ENCODE results near the gene MTHFSD.
"Not testable (repeated sequence)": the region's sequence is repeated elsewhere in the genome, so short reads cannot be mapped to it uniquely, and the experiment has no call there.

The MTHFSD gene

DNA sequence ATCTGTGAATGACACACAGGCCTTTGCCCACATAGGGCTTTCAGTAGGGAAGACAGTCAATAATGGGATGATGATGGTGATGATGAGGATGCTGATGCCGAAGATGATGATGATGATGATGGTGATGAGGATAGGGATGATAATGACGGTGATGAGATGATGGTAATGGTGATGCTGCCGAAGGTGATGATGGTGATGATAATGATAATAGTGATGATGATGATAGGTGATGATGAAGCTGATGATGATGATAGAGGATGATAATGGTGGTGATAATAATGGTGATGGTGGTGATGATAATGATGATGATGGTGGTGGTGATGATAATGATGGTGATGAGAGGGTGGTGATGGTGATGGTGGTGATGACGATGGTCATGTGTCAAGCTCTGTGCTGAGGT is 36.2 kb upstream of the MTHFSD start:
- Mint-ChIP-seq H3K36me3 (ENCODE audit: low read depth) (peaks cover 6% of the 10 kb centered on the region), H3K4me1 (peaks cover 34% of the 10 kb centered on the region), H3K9me3 (no peaks in the 10 kb centered on the region), H3K27me3 (ENCODE audit: low read depth, poor library complexity) (peaks cover 14% of the 10 kb centered on the region), H3K4me3 (no peak overlapping the region), H3K27ac (no peak overlapping the region)
- TF ChIP-seq, protein P1, sequence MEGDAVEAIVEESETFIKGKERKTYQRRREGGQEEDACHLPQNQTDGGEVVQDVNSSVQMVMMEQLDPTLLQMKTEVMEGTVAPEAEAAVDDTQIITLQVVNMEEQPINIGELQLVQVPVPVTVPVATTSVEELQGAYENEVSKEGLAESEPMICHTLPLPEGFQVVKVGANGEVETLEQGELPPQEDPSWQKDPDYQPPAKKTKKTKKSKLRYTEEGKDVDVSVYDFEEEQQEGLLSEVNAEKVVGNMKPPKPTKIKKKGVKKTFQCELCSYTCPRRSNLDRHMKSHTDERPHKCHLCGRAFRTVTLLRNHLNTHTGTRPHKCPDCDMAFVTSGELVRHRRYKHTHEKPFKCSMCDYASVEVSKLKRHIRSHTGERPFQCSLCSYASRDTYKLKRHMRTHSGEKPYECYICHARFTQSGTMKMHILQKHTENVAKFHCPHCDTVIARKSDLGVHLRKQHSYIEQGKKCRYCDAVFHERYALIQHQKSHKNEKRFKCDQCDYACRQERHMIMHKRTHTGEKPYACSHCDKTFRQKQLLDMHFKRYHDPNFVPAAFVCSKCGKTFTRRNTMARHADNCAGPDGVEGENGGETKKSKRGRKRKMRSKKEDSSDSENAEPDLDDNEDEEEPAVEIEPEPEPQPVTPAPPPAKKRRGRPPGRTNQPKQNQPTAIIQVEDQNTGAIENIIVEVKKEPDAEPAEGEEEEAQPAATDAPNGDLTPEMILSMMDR (IDR thresholded peaks at IDR 0.05): no peak
- DNase-seq: no peak

DNA sequence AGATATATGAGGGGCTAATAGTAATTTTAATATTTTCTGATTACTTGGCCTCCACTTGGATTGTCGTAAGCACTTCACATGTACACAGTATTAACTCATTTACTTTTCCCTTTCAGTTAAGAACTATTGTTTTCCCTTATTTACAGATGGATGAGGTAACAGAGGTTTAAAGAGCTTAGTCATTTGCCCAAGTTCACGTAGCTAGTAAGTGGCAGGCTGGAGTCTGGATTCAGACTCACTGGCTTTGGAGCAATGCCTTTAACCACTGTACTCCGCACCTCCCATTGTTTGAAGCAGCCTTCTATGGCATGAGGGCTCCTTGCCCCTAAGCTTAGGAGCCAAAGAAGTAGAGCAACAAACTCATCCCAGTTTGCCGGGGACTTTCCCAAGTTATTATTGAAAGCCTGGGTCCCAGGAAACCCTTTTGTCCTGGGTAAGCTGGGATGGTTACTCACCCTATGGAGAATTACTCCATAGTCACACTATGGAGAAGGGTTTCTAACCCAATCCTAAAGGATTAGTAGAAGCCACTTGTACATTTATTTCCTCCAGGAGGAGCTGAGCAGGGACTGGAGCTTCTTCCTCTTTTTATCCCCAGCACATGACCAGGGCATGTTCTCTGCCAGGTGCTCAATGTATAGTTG is 35.6 kb upstream of the MTHFSD start:
- Mint-ChIP-seq H3K9me3 (no peaks in the 10 kb centered on the region), H3K4me3 (no peak overlapping the region), H3K27ac (no peak overlapping the region), H3K36me3 (ENCODE audit: low read depth) (peaks cover 6% of the 10 kb centered on the region), H3K4me1 (peaks cover 28% of the 10 kb centered on the region), H3K27me3 (ENCODE audit: low read depth, poor library complexity) (peaks cover 14% of the 10 kb centered on the region)
- no peak for DNase-seq
- TF ChIP-seq, protein P1 (IDR thresholded peaks at IDR 0.05): no peak

DNA sequence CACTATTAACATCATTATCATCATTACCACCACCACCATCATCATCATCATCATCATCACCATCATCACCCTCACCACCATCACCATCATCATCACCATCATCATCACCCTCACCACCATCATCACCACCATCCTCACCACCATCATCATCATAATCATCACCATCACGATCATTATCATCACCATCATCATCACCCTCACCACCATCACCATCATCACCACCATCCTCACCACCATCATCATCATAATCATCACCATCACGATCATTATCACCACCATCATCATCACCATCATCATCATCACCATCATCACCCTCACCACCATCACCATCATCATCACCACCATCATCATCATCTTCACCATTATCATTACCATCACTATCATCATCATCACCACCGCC is 32.9 kb upstream of the MTHFSD start:
- peaks cover 17% of the 10 kb centered on the region for H3K36me3 Mint-ChIP-seq (ENCODE audit: low read depth)
- H3K9me3 Mint-ChIP-seq, DNase-seq, H3K4me1 Mint-ChIP-seq, H3K4me3 Mint-ChIP-seq, H3K27ac Mint-ChIP-seq: not testable (repeated sequence)
- H3K27me3 Mint-ChIP-seq (ENCODE audit: low read depth, poor library complexity): peaks cover 13% of the 10 kb centered on the region

DNA sequence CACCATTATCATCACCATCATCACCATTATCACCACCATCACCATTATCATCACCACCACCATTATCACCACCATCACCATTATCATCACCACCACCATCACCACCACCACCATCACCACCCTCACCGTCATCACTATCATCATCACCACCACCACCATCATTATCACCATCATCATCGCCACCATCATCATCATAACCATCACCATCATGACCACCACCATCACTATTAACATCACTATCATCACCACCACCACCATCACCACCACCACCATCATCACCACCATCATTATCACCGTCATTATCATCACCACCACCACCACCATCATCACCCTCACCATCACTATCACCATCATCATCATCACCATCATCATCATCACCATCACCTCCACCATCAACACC is 32.5 kb upstream of the MTHFSD start:
- Mint-ChIP-seq H3K27me3 (ENCODE audit: low read depth, poor library complexity) (peaks cover 13% of the 10 kb centered on the region), H3K4me1 (no peaks in the 10 kb centered on the region), H3K27ac (no peak overlapping the region), H3K4me3 (no peak overlapping the region), H3K9me3 (no peaks in the 10 kb centered on the region), H3K36me3 (ENCODE audit: low read depth) (peaks cover 17% of the 10 kb centered on the region)
- no peak for DNase-seq
- TF ChIP-seq, protein P1 (IDR thresholded peaks at IDR 0.05): no peak

DNA sequence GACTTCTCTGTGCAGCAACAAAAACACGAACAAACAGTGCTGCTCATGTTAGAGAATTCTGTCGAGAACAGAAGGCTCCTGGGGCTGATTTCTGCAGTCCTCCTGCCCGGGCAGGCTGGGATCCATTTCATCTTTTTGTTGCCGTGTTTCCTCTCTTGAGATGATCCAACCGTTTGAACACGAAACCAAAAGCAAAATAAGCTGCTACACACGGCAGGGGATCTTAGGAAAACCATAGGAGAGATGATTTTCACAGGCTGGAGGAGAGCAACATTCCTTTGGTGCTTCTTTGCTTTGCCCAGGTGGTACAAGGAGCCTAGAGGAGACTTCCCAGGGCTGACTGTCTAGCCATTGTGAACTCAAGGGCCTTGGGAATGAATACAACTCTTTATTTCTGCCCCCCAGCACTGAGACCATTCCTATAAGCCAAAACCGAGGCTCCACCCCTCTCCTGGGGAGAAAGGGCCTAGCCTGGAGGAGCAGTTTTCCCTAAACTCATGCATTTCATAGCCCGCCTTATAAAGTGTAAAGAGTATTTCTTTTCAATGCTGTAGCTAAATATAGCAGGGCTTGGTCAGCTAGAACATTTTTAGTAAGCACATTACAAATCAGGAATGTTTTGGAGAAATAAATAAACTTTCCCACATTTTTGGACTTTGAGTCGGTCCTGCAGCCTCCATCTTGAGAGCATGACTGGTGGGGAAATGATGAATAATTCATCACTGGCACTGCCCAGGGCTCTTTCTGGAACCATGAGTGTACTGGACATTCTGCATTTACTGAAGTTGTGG is 31.0 kb upstream of the MTHFSD start:
- Mint-ChIP-seq H3K27me3 (ENCODE audit: low read depth, poor library complexity) (peaks cover 15% of the 10 kb centered on the region), H3K4me1 (peaks cover 15% of the 10 kb centered on the region), H3K27ac (no peak overlapping the region), H3K9me3 (no peaks in the 10 kb centered on the region), H3K4me3 (no peak overlapping the region), H3K36me3 (ENCODE audit: low read depth) (peaks cover 12% of the 10 kb centered on the region)
- TF ChIP-seq, protein P1 (IDR thresholded peaks at IDR 0.05): no peak
- no peak for DNase-seq

DNA sequence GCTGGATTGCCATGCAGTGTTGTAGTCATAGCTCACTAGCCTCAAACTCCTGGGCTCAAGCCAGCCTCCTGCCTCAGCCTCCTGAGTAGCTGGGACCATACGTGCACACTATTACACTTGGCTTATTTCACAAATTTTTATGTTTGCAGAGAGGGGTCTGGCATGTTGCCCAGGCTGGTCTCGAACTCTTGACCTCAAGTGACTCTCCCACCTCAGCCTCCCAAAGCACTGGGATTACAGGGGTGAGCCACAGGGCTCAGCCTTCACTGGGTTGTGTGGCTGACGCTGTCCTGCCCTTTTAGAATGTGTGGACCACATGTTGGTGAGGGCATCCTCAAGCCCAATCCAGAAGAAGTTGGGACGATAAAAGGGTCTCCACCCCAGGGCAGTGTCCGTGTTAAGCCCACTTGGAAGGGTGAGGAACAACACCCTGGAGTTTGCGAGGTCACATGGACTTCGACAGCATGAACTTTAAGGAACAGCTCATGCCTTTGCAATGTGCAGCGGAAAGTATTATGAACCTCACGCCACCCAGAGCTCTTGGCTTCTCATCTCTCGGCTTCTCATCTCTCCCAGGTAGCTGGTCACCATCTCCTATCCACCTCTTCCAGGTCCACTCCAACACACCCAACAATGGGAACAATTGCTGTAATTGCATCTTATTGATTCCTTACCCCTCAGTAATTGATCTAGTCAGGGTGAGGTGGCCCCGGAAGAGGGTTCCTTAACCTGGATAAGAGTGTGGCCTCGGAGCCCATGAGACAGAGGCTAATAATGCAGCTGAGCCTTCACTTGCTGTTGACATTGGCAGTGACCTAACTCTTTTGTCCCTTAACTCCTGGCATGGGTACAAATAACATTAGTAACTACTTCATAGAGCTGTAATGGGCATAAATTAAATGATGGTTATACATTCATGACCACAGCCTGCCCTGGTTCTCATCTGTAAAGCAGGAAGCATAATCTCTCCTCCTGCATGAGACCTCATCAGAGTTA is 30.0 kb upstream of the MTHFSD start:
- TF ChIP-seq, protein P1 (IDR thresholded peaks at IDR 0.05): no peak
- Mint-ChIP-seq H3K4me3 (no peak overlapping the region), H3K27me3 (ENCODE audit: low read depth, poor library complexity) (peaks cover 17% of the 10 kb centered on the region)

More for the DNA sequence above, 30.0 kb upstream of the MTHFSD start:
- Mint-ChIP-seq H3K4me1 (peaks cover 25% of the 10 kb centered on the region), H3K36me3 (ENCODE audit: low read depth) (peaks cover 16% of the 10 kb centered on the region), H3K9me3 (no peaks in the 10 kb centered on the region), H3K27ac (no peak overlapping the region)
- no peak for DNase-seq
